Vagina (tissue), 2 donors: ENCODE measurements around the gene EFCAB11.

ENCODE experiments used
- POLR2A ChIP-seq, 2 donors: fragments of 450-650 bp; IDR thresholded peaks; one replicate each; pipeline ENCODE4 v1.6.1; 2017; ENCODE audit warnings: antibody characterized with exemption in 2 of 2, mild to moderate bottlenecking in 2 of 2, moderate library complexity in 2 of 2
- POLR2AphosphoS5 ChIP-seq, 2 donors: sonication (generic); formaldehyde crosslinking; IDR thresholded peaks; one replicate each; pipeline ENCODE4 v1.9.0; 2017; ENCODE audit warnings: antibody characterized with exemption in 2 of 2, mild to moderate bottlenecking in 2 of 2, low read depth in 1 of 2; ENCODE audit not compliant: insufficient read depth in 1 of 2
- TF ChIP-seq, protein P1 (sequence below), 3 experiments: fragments of 450-650 bp in 2 of 3; fragments of 200-600 bp in 1 of 3; sonication (generic) in 1 of 3; IDR thresholded peaks; one replicate each; pipeline ENCODE4 v1.5.1; 2017 to 2019; ENCODE audit warnings: antibody characterized with exemption in 3 of 3, mild to moderate bottlenecking in 2 of 3, moderate library complexity in 2 of 3

GRCh38 chr14:89977668-89978067 lies 23.1 kb upstream of the EFCAB11 start:
- TF ChIP-seq, protein P1, sequence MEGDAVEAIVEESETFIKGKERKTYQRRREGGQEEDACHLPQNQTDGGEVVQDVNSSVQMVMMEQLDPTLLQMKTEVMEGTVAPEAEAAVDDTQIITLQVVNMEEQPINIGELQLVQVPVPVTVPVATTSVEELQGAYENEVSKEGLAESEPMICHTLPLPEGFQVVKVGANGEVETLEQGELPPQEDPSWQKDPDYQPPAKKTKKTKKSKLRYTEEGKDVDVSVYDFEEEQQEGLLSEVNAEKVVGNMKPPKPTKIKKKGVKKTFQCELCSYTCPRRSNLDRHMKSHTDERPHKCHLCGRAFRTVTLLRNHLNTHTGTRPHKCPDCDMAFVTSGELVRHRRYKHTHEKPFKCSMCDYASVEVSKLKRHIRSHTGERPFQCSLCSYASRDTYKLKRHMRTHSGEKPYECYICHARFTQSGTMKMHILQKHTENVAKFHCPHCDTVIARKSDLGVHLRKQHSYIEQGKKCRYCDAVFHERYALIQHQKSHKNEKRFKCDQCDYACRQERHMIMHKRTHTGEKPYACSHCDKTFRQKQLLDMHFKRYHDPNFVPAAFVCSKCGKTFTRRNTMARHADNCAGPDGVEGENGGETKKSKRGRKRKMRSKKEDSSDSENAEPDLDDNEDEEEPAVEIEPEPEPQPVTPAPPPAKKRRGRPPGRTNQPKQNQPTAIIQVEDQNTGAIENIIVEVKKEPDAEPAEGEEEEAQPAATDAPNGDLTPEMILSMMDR (IDR thresholded peaks at IDR 0.05): no peak
- no peak for TF ChIP-seq POLR2AphosphoS5 (IDR thresholded peaks at IDR 0.05; ENCODE audit: insufficient read depth in 1 of 2, low read depth in 1 of 2)
- no peak for TF ChIP-seq POLR2A (IDR thresholded peaks at IDR 0.05)
